Measurements from ENCODE around the gene TAL1.
"Not testable (repeated sequence)": the region's sequence is repeated elsewhere in the genome, so short reads cannot be mapped to it uniquely, and the experiment has no call there.

The TAL1 gene

GRCh38 chr1:47210666-47211065, 21.4 kb downstream of the TAL1 start:
- DNase-seq = no peak

GRCh38 chr1:47209725-47210325, 22.2 kb downstream of the TAL1 start:
- no peak for DNase-seq

- DNase-seq = no peak
Measured at GRCh38 chr1:47209091-47209490, 22.9 kb downstream of the TAL1 start.

- no peak for DNase-seq
Measured at GRCh38 chr1:47208374-47208850, 23.6 kb downstream of the TAL1 start.

- no peak for DNase-seq
Measured at GRCh38 chr1:47207803-47208373, 24.1 kb downstream of the TAL1 start.

GRCh38 chr1:47205918-47206317, 26.1 kb downstream of the TAL1 start:
- no peak for DNase-seq

- DNase-seq = not testable (repeated sequence)
Measured at GRCh38 chr1:47203504-47203903, 28.5 kb downstream of the TAL1 start.

GRCh38 chr1:47201179-47201578, 30.8 kb downstream of the TAL1 start:
- no peak for DNase-seq

GRCh38 chr1:47198214-47198613, 33.8 kb downstream of the TAL1 start:
- DNase-seq = no peak

- no peak for DNase-seq
Measured at GRCh38 chr1:47196622-47197021, 35.4 kb downstream of the TAL1 start.

- not testable (repeated sequence) for DNase-seq
Measured at GRCh38 chr1:47195981-47196380, 36.0 kb downstream of the TAL1 start.

GRCh38 chr1:47194311-47194710, 37.7 kb downstream of the TAL1 start:
- DNase-seq = no peak

GRCh38 chr1:47193496-47193895, 38.5 kb downstream of the TAL1 start:
- not testable (repeated sequence) for DNase-seq

- DNase-seq = peak; percentile 79
Measured at GRCh38 chr1:47192458-47193384, 39.3 kb downstream of the TAL1 start.

- DNase-seq = no peak
Measured at GRCh38 chr1:47191940-47192457, 40.0 kb downstream of the TAL1 start.

- no peak for DNase-seq
Measured at GRCh38 chr1:47190857-47191256, 41.2 kb downstream of the TAL1 start.

- no peak for DNase-seq
Measured at GRCh38 chr1:47190509-47190855, 41.5 kb downstream of the TAL1 start.

GRCh38 chr1:47189844-47190508, 42.0 kb downstream of the TAL1 start, which contains the start of gene PDZK1IP1:
Gene PDZK1IP1, minus strand, starts transcription at chr1:47190036. Its CDS starts 104 bp downstream, at chr1:47189932.
- peak; percentile 66 for DNase-seq

GRCh38 chr1:47188791-47189785, 42.9 kb downstream of the TAL1 start:
- DNase-seq = no peak

- DNase-seq = no peak
Measured at GRCh38 chr1:47187926-47188250, 44.1 kb downstream of the TAL1 start.

GRCh38 chr1:47187231-47187925, 44.6 kb downstream of the TAL1 start:
- DNase-seq = no peak
